HUES48 (cell line): ENCODE measurements around the gene BCAR3.

Source experiments
- H3K27ac ChIP-seq: one replicate; pipeline ENCODE4 v1.7.0; 2013; ENCODE audit warnings: low read depth, low read length, inconsistent platforms
- H3K27me3 ChIP-seq: 2 replicates; pipeline ENCODE4 v1.6.1; 2013; ENCODE audit warnings: mild to moderate bottlenecking, low read length; ENCODE audit not compliant: control insufficient read depth, insufficient read depth
- H3K36me3 ChIP-seq: 2 replicates; pipeline ENCODE4 v1.6.1; 2013; ENCODE audit warnings: low read length; ENCODE audit not compliant: control insufficient read depth, insufficient read depth
- H3K4me1 ChIP-seq: 2 replicates; pipeline ENCODE4 v1.6.1; 2013; ENCODE audit warnings: mild to moderate bottlenecking, low read length; ENCODE audit not compliant: control insufficient read depth, insufficient read depth
- H3K4me3 ChIP-seq: 2 replicates; pipeline ENCODE4 v1.5.1; 2013; ENCODE audit warnings: mild to moderate bottlenecking, low read depth, low read length
- H3K9ac ChIP-seq: 2 replicates; pipeline ENCODE4 v1.6.1; 2013; ENCODE audit warnings: mild to moderate bottlenecking, low read depth, low read length, moderate library complexity
- H3K9me3 ChIP-seq: 2 replicates; pipeline ENCODE4 v1.6.1; 2013; ENCODE audit warnings: low read length; ENCODE audit not compliant: control insufficient read depth, insufficient read depth

Gene BCAR3

DNA sequence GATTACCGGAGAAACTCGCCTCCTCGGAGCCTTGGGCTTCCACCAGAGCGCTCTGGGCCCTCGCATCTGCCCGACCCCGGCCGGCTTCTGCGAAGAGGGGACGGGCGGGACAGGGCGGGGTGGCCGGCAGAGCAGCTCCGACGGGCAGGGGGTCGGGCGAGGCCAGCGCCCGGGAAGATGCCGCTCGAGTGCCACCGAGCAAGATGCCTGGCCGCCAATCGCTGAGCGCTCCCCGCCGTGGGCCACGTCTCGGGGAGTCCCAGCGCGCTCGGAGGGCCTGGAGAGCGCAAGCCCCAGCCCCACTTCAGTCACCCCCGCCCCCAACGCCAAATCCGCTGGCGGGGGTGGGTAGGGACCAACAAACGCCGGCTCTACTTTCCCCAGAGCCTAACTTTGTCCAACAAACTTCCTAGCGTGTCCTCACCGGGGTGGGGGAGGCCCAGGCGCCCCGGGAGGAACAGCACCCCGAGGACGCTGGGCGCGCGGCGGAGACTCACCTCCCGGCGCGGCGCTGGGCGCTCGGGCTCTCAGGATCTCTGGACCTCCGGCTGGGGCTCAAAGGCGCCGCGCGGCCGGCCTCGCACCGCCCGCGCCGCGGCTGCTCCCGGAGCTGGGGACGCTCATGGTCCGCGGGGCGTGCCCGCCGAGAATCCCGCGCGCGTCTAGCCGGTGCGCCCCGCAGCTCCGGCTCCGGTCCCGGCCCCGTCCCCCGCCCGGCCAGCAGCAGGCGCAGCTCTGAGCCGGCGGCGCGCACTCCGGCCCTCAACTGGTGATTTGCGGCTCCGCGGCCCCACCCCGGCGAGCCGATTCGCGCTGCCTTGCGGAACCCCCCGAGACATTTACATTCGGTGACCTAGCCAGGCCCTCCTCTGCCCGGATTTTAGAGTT lies at the start of gene BCAR3:
BCAR3 (minus strand) TSS at position 737 of the 888 bp plus-strand sequence. CDS start 6,907 bp downstream, outside the sequence.
- Histone ChIP-seq H3K36me3 (no peaks in the 10 kb centered on the region), H3K4me3 (peak within 1 kb of the TSS; percentile 82), H3K9ac (peak within 1 kb of the TSS; percentile 62), H3K4me1 (peaks cover 29% of the 10 kb centered on the region), H3K27ac (peak within 1 kb of the TSS; percentile 85), H3K27me3 (peaks cover 23% of the 10 kb centered on the region), H3K9me3 (no peaks in the 10 kb centered on the region)

- Histone ChIP-seq H3K4me1 (peaks cover 3% of the 10 kb centered on the region; the same call in 1 of the 2 replicates), H3K27ac (no peak overlapping the region), H3K9me3 (no peaks in the 10 kb centered on the region), H3K9ac (no peak overlapping the region), H3K36me3 (no peaks in the 10 kb centered on the region), H3K4me3 (no peak overlapping the region), H3K27me3 (no peaks in the 10 kb centered on the region)
Measured at GRCh38 chr1:93730621-93731020, 49.0 kb upstream of the BCAR3 start.

DNA sequence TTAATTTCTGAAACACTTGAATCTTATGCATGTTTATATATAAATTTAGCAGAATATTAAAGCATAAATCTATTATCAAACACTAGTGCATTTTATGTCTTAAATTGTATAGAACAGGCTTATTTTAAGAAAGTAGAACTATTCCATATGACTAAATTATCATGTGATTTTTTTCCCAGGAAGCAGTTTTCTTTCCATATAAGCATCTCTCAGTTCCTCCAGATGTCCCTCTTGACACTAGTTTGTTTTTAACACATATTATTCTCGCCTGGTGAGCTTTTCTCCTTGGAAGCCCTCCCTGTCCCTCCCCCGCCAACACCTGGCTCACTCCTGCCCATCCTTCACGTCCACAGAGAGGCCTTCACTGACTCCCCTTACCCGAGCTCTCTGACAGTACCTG lies 48.3 kb upstream of the BCAR3 start:
- Histone ChIP-seq H3K36me3 (no peaks in the 10 kb centered on the region), H3K9ac (no peak overlapping the region), H3K4me3 (no peak overlapping the region), H3K9me3 (no peaks in the 10 kb centered on the region), H3K4me1 (peaks cover 3% of the 10 kb centered on the region; the same call in 1 of the 2 replicates), H3K27me3 (no peaks in the 10 kb centered on the region), H3K27ac (no peak overlapping the region)

DNA sequence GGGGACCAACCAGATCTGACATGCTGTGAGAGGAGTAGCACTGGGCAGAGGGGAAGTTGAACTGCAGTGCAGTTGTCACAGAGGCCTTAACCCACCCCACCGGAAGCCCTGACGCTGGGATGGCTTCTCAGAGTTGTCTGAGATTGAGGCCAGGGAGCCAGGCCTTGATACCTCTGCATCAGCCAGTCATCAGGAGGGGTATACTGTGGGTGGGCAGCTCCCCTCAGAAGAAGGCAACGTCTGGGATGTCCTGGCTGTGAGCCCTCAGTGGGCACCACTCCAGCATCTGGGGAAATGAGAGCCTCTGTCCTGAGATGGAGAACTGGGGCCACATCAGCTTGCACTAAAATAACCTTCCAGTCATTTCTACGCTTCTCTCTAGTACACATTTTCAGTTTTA lies 47.9 kb upstream of the BCAR3 start:
- H3K9ac ChIP-seq = no peak overlapping the region
- peaks cover 3% of the 10 kb centered on the region; the same call in 1 of the 2 replicates for H3K4me1 ChIP-seq
- no peaks in the 10 kb centered on the region for H3K27me3 ChIP-seq
- H3K27ac ChIP-seq = no peak overlapping the region
- no peak overlapping the region for H3K4me3 ChIP-seq
- H3K36me3 ChIP-seq = no peaks in the 10 kb centered on the region
- no peaks in the 10 kb centered on the region for H3K9me3 ChIP-seq

DNA sequence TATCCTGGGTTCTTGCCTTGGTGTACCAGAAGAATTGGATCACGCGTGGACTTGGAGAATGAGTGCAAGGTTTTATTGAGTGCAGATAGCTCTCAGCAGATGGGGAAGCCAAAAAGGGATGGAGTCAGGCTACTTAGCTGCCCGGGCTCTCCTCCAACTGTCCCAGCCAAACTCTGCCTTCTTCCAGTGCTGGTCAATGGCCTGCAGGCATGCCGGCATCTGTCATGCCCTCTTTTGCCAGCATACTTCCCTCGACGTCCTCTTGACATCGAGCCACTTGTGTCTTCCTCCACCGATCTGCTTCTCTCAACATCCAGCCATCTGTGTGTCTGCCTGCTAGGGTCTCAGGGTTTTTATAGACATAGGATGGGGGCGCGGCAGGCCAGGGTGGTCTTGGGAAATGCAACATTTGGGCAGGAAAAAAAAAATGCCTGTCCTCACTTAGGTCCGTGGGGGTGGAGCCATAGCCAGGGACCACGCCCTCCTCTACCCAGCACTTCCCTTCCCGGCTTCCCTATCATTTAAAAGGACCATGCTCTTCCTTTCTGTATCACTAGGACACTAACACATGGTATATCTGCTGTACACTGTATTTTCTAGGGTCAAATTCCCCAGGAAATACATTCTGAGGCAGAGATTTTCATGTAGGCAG lies 47.0 kb upstream of the BCAR3 start:
- Histone ChIP-seq H3K27ac (no peak overlapping the region), H3K9me3 (no peaks in the 10 kb centered on the region), H3K9ac (no peak overlapping the region), H3K27me3 (no peaks in the 10 kb centered on the region), H3K36me3 (no peaks in the 10 kb centered on the region), H3K4me1 (peaks cover 3% of the 10 kb centered on the region; the same call in 1 of the 2 replicates), H3K4me3 (no peak overlapping the region)

DNA sequence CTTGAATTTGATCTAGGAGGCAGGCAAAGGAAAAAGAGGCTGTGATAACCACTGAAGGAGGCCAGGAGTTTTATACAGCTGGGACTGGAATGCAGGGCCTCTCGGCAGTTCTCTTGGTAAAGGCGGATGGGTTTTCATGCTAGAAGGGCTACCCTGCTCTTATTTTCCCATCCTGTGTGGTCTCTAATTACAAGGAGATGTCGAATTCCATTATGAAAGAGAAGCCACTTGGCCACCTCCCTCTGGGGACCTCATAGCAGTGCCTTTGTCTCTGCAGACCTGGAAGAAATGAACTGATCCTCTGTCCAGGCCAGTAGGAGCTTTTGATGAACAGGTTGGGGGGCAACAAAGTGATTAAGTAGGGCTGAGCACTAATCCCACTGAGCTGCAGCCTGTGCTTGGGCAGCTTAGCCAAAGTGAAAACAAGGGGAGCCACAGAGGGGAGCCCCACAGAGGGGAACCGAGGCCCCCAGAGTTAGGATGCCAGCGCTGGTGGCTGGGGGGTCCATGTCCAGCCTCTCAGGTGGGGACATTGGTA lies 42.2 kb upstream of the BCAR3 start:
- peak overlapping the region; percentile 90 for H3K27ac ChIP-seq
- H3K27me3 ChIP-seq = no peaks in the 10 kb centered on the region
- H3K9me3 ChIP-seq = no peaks in the 10 kb centered on the region
- no peak overlapping the region for H3K9ac ChIP-seq
- H3K36me3 ChIP-seq = no peaks in the 10 kb centered on the region
- peaks cover 13% of the 10 kb centered on the region for H3K4me1 ChIP-seq
- H3K4me3 ChIP-seq = no peak overlapping the region

DNA sequence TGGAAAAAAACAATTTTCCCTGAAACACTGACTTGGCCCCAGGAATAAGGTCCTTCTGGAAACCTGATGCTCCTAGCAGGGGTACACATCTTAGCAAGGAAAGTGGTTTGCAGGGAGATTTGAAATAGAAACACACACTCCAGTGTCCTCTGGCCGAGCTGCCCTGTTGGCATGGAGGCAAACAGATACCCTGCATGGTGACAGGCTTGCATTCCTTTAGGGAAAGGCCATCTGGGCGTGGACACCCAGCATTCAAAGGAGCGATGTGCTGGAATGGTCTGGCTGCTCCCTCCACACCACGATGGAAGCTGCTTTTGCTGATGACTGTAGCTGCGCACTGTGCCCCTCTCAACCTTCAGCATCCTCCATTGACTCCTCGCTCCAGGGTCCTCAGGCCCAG lies 41.5 kb upstream of the BCAR3 start:
- Histone ChIP-seq H3K27ac (peak overlapping the region; percentile 90), H3K4me1 (peaks cover 13% of the 10 kb centered on the region), H3K36me3 (no peaks in the 10 kb centered on the region), H3K9me3 (no peaks in the 10 kb centered on the region), H3K9ac (no peak overlapping the region), H3K27me3 (no peaks in the 10 kb centered on the region), H3K4me3 (no peak overlapping the region)

DNA sequence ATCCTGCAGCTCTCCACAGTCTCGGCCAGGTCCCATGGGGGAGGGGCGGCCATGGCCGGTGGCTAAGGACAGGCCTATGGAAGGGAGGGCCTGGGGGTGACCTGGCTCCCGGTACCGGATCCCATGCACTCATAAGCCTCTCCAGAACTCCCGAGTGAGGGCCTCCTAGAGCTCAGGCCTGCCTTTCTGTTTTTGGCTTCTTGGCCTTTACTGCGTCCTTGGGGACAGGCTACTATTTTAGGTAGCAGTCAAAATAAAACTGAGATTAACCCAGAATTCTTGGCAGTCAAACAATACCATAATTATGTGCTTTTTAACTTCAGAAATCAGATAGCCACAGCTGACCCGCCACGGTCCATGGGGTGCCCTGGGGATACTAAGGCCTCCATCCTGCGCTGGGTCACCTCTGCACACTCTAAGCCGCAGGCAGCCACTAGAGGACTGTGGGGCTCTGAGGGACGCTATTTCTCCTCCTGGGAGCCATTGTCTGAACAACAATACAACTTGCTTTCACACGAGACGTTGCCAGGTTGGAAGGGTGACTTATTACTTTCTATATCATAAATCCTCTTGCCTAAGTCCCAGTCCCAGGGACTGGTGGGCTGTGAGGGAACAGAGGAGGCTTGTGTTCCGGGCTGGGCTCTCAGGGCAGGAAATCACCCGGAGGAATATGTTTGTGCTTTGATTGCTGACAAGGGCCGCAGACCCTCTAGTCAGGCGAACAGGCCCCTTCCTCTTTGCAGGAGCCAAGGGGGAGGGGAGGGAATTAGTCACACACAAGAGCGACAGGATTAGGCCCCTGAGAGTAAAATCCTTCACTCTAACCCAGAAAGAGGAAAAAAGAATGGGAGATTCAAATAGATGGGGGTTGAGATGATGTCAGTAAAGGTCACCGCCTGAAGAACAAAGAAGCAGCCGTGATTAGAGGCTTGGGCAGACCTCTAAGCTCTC lies 40.7 kb upstream of the BCAR3 start:
- Histone ChIP-seq H3K4me3 (no peak overlapping the region), H3K27me3 (no peaks in the 10 kb centered on the region), H3K36me3 (no peaks in the 10 kb centered on the region), H3K9ac (no peak overlapping the region), H3K27ac (peak overlapping the region; percentile 90), H3K4me1 (peaks cover 13% of the 10 kb centered on the region), H3K9me3 (no peaks in the 10 kb centered on the region)

GRCh38 chr1:93720956-93721626 lies 39.5 kb upstream of the BCAR3 start:
- H3K36me3 ChIP-seq = no peaks in the 10 kb centered on the region
- peaks cover 13% of the 10 kb centered on the region for H3K4me1 ChIP-seq
- H3K9ac ChIP-seq = no peak overlapping the region
- no peak overlapping the region for H3K4me3 ChIP-seq
- no peaks in the 10 kb centered on the region for H3K9me3 ChIP-seq
- H3K27me3 ChIP-seq = no peaks in the 10 kb centered on the region
- no peak overlapping the region for H3K27ac ChIP-seq

GRCh38 chr1:93717640-93718039 lies 36.0 kb upstream of the BCAR3 start:
- H3K4me3 ChIP-seq = no peak overlapping the region
- H3K9ac ChIP-seq = no peak overlapping the region
- H3K36me3 ChIP-seq = no peaks in the 10 kb centered on the region
- H3K4me1 ChIP-seq = peaks cover 6% of the 10 kb centered on the region
- H3K9me3 ChIP-seq = no peaks in the 10 kb centered on the region
- H3K27me3 ChIP-seq = no peaks in the 10 kb centered on the region
- no peak overlapping the region for H3K27ac ChIP-seq
